Measurements from ENCODE around the gene ZDHHC14. TPM values are rescaled to one million over a fixed set of nuclear protein-coding genes. Genes with fewer than 3 reads are reported as not detected.

Gene ZDHHC14
- total RNA-seq, 3 donors from 2014 or later, result 4.8 to 9.8 (median 8.5) TPM

DNA sequence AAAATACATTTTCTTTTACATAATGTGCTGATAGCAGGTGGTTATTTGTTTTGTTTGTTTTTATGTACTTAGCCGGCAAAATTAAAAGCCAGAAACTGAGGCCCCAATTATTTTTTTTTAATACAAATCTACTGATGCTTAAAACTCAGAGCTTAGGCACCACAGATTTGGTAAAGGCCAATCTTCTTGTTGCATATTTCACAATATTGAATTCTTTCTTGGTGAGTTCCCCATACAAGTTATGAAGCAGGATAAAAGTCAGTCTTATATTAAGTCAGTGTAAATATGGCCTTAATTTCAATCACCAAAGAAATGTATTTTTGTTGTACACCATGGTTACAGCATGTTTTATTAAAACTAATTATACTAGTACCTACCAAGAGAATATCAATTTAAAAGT is 16.3 kb upstream of the ZDHHC14 start:
- intact Hi-C loops (cut with DNase I; ENCODE audit: low total_unique reads), result loop anchor here (5.0 kb wide), 1 partner anchor 367 kb away; no protein-coding TSS in a partner anchor
- Histone ChIP-seq H3K36me3 (no peaks in the 10 kb centered on the region), H3K9me3 (no peaks in the 10 kb centered on the region), H3K27ac (no peak overlapping the region), H3K4me3 (no peak overlapping the region), H3K4me1 (no peaks in the 10 kb centered on the region), H3K27me3 (no peaks in the 10 kb centered on the region)
- DNase-seq (ENCODE audit: low spot score in 2 of 2), result no peak
- TF ChIP-seq POLR2A (IDR thresholded peaks at IDR 0.05) (no peak), POLR2AphosphoS5 (IDR thresholded peaks at IDR 0.05) (no peak)
- TF ChIP-seq, protein P1, sequence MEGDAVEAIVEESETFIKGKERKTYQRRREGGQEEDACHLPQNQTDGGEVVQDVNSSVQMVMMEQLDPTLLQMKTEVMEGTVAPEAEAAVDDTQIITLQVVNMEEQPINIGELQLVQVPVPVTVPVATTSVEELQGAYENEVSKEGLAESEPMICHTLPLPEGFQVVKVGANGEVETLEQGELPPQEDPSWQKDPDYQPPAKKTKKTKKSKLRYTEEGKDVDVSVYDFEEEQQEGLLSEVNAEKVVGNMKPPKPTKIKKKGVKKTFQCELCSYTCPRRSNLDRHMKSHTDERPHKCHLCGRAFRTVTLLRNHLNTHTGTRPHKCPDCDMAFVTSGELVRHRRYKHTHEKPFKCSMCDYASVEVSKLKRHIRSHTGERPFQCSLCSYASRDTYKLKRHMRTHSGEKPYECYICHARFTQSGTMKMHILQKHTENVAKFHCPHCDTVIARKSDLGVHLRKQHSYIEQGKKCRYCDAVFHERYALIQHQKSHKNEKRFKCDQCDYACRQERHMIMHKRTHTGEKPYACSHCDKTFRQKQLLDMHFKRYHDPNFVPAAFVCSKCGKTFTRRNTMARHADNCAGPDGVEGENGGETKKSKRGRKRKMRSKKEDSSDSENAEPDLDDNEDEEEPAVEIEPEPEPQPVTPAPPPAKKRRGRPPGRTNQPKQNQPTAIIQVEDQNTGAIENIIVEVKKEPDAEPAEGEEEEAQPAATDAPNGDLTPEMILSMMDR (IDR thresholded peaks at IDR 0.05), result no peak

DNA sequence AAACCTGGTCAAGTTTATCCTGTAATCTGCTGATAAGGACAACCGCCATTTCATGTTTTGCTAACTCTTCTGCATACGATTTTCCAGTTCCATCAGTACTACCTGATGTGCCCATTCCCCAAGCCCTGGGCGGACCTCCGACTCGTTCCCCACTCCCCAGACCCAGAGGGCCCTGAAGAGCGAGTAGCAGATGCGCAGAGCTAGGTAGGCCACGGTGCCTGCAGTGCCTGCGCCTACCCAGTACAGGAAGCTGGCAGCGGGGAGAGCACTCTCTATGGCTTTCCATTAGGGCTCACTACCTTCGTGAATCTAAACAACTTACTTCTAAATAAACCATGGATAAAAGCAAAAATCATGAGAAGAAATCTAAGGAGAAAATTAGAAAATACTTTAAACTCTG is 14.3 kb upstream of the ZDHHC14 start:
- TF ChIP-seq, protein P1 (IDR thresholded peaks at IDR 0.05), result no peak
- TF ChIP-seq POLR2A (IDR thresholded peaks at IDR 0.05) (no peak), POLR2AphosphoS5 (IDR thresholded peaks at IDR 0.05) (no peak)
- Histone ChIP-seq H3K9me3 (no peaks in the 10 kb centered on the region), H3K4me1 (no peaks in the 10 kb centered on the region)

DNA sequence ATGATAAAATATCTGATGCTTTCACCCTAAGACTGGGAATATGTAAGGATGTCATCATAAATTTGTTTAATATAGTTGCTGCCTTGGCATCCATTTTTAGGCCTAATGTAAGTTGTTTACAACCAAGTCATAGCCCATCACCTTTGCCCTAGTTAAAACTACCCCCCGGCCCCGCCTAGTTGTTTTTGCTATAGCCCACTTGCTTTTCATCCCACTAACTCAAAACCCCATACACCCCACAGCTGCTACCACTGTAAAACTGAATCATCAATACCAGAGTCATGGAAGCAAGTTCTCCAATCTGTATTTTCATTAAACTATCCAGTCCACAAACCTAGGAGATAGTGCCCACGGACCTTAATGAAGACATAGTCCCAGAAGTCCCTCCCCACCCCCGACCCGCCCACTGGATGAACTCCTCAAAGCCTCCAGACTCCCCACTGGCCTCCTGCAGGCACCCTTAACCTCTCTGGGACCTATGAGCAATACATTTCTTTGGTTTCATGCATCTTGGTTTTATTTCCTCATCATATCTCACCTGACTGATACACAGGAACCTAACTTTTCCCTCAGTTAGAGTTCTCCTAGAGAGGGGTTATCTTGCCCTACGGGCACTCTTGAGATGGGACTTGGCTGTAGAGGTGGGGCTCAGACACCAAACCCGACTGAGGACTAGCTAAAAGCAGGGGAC is 12.5 kb upstream of the ZDHHC14 start:
- Histone ChIP-seq H3K4me3 (no peak overlapping the region), H3K36me3 (no peaks in the 10 kb centered on the region), H3K27ac (no peak overlapping the region), H3K4me1 (no peaks in the 10 kb centered on the region), H3K9me3 (no peaks in the 10 kb centered on the region), H3K27me3 (no peaks in the 10 kb centered on the region)
- no peak for TF ChIP-seq POLR2A (IDR thresholded peaks at IDR 0.05)
- no peak for TF ChIP-seq POLR2AphosphoS5 (IDR thresholded peaks at IDR 0.05)
- TF ChIP-seq, protein P1 (IDR thresholded peaks at IDR 0.05), result no peak
- intact Hi-C loops (cut with DNase I; ENCODE audit: low total_unique reads), result no loop called here
- no peak for DNase-seq (ENCODE audit: low spot score in 2 of 2)

More for the DNA sequence above, 14.3 kb upstream of the ZDHHC14 start:
- intact Hi-C loops (cut with DNase I; ENCODE audit: low total_unique reads), result no loop called here
- H3K27ac ChIP-seq, result no peak overlapping the region
- no peak overlapping the region for H3K4me3 ChIP-seq
- no peaks in the 10 kb centered on the region for H3K36me3 ChIP-seq
- no peak for DNase-seq (ENCODE audit: low spot score in 2 of 2)
- H3K27me3 ChIP-seq, result no peaks in the 10 kb centered on the region

DNA sequence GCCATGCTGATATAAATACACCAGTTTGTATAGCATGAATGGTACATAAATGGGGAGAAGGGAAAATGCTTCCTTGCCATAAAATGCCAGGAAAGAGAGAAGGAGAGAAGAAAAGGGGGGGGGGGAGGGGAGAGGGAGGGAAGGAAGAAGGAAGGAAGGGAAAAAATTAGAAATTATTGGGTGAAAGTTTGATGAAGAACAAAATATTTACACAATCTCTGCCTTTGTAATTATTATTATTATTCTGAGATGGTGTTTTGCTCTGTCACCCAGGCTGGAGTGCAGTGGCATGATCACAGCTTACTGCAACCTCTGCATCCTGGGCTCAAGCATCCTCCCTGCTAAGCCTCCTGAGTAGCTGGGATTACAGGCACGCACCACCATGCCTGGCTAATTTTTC is 10.2 kb upstream of the ZDHHC14 start:
- H3K27ac ChIP-seq, result no peak overlapping the region
- no peaks in the 10 kb centered on the region for H3K27me3 ChIP-seq
- DNase-seq (ENCODE audit: low spot score in 2 of 2), result no peak
- no peaks in the 10 kb centered on the region for H3K4me1 ChIP-seq
- no peak overlapping the region for H3K4me3 ChIP-seq
- H3K9me3 ChIP-seq, result no peaks in the 10 kb centered on the region
- intact Hi-C loops (cut with DNase I; ENCODE audit: low total_unique reads), result no loop called here
- TF ChIP-seq POLR2A (IDR thresholded peaks at IDR 0.05) (no peak), POLR2AphosphoS5 (IDR thresholded peaks at IDR 0.05) (no peak)
- TF ChIP-seq, protein P1 (IDR thresholded peaks at IDR 0.05), result no peak
- no peaks in the 10 kb centered on the region for H3K36me3 ChIP-seq

DNA sequence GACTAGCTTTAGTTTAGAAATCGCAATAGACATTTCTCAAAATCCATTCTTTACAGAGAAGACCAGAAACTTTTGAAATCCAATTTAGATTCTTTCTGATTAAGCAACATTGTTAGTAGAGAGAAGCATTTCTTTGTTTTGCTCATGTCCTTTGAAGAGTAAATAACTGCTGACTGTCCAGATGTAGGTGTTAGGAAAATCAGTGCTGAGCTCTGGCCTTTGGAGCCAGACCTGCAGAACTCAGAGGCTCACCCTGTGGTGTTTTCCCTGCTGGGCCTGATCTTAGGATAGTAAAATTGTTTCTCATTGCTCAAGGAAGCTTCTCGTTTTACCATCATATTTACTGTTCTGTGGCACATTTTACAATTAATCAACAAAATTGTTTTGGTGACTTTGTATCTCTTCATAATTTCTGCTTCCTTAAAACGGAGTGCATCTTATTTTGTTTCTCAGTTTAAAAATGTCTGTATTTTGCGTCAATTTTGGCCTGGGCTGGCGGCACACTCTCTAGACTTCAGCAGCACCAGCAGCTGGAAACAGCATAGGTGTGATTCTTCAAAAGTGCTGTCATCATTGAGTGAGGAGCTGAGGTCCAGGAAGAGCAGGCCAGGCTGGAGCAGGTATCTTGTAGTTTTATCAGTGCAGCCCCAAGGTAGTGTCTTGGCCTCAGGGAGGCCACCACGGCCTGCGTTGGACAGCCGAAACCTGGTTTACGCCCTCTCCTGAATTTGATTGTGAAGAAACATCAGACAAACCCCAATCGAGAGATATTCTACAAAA is 8.3 kb upstream of the ZDHHC14 start:
- Histone ChIP-seq H3K27ac (no peak overlapping the region), H3K36me3 (no peaks in the 10 kb centered on the region), H3K4me1 (no peaks in the 10 kb centered on the region), H3K27me3 (no peaks in the 10 kb centered on the region), H3K9me3 (no peaks in the 10 kb centered on the region), H3K4me3 (no peak overlapping the region)
- no peak for DNase-seq (ENCODE audit: low spot score in 2 of 2)
- intact Hi-C loops (cut with DNase I; ENCODE audit: low total_unique reads), result no loop called here
- TF ChIP-seq POLR2AphosphoS5 (IDR thresholded peaks at IDR 0.05), result no peak
- TF ChIP-seq, protein P1 (IDR thresholded peaks at IDR 0.05), result no peak
- TF ChIP-seq POLR2A (IDR thresholded peaks at IDR 0.05), result no peak
